CD4-positive, alpha-beta T cell treated with Interleukin-15 for 1 hour (primary cell): ENCODE data around the gene ALOX15B.
"Not testable (repeated sequence)": the region's sequence is repeated elsewhere in the genome, so short reads cannot be mapped to it uniquely, and the experiment has no call there.

ENCODE experiments used
- DNase-seq: peaks from one replicate; pipeline ENCODE4 v3.0.0-alpha.2; 2020

The ALOX15B gene

DNA sequence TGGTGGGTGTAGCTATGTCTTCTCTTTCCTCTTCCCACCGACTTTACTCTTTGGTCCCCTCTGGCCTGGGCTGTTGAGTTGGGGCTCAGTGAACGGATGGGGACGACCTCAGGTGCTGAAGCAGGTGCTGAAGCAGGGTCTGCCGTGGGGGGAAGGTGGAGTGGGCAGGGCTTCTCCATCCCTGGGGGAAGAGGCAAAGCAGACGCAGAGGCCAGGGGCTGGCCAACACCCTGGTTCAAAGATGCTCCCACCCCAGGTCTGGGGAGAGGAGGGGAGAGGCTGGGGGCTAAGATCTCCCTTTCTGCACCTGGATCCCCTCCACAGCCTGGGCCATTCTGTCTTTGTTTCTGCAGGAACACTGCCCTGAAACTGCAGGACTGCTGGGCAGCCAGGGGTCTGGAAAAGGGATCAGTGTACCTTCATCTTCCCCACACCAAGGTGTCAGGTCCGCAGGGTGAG, 25.7 kb downstream of the ALOX15B start:
- peak; percentile 15 for DNase-seq

DNA sequence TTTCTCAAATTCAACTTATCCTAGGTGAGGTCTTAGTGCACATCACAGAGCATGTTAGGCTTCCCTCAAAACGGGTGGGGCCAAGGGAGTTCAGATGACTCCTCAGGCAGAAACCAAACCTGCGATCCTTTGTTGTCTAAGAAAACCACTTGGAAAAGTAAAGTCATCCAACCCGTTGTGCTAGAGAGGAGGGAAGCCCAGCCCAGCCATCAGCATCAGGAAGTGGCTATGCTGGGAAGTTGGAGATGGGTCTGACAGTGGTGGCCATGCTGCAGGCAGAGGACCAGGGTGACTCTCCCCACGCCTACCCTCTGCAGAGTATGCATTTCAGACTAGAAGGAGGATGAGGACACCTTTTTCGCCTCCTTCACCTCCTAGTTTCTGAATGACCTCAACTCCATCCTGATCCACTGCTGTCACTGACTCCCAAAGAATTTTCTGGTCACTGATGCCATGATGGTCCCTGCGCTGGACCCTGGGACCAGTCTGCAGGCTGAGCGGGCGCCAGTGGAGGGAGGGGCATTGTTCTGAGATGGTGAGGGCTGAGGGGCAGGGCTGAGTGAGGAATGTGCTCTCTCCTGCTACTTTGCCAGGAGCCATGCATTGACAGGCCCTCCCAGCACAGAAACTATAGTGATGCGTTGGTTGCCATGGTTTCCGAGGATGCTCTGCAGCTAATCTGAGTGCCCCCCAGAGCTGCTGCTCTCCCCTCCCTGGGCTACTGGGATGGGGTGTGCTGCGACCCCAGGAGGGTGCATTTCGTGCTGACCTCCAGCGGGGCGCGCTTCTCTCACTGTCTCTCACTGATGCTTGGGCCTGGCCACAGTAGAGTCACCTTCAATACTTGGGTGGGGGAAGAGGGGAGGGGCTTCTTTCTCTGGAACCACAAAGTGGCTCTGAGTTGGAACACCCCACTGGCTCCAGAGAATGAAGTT, 28.2 kb downstream of the ALOX15B start:
- no peak for DNase-seq

DNA sequence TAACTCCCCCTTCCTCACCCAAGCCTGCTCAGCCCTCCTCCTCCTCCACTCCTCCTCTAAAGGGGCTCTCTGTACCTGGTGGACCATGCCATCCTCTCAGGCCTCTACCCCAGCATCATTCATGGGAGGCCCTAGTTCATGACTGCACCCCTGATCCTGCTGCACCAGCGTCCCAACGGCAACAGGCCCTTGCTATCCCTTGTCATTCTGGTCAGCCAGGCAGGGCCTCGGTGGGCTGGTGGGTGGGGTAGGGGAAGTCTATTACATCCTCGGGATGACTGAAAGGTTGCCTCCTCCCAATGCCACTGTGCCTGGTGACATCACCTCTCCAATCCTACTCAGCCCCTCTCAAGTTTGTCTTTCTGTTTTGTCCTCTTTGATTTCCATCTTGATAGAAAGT, 28.9 kb downstream of the ALOX15B start:
- no peak for DNase-seq

DNA sequence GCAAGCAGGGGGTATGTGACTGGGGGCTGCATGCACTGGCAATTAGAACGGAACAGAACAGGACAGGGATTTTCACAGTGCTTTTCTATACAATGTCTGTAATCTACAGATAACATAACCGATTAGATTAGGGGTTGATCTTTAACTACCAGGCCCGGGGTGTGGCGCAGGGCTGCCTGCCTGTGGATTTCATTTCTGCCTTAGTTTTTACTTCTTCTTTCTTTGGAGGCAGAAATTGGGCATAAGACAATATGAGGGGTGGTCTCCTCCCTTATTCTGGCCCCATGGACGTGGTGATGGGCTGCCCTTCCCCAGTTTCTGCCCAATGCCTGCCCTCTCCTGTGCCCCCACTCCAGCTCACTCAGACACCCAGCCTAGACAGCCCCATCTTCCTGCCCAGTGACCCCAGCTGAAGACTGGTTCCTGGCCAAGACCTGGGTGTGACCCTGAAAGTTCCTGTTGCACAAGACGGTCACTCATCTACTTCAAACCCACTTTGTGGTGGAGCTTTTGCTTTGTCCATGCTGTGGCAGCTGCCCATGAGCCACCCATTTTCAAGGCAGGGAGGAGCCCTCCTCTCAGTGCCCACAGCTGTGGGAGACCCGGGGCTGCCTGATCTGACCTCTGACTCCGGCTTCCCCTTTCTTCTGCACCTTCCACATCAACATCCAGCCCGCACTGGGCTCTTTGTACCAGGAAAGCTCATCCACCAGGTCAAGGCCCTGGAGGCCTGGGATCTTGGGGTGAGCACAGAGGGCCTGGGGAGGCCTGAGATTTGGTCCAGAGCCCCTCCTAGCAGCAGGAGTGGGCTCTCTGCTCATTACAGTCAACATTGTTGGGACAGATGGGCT, 30.1 kb downstream of the ALOX15B start:
- DNase-seq: peak; percentile 68

DNA sequence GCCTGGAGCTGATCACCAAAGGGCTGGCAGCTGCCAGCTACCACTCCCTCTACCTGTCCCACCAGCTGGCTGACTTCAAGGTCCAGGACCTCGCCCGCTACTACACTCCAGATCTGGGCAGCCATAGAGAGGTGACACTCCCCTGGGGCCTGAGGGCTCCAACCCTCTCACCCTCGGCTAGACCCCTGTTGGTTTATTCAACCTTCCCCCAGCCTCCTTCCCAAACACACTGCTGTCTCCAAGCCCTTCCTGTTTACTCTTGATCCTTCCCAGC, 30.7 kb downstream of the ALOX15B start:
- no peak for DNase-seq

DNA sequence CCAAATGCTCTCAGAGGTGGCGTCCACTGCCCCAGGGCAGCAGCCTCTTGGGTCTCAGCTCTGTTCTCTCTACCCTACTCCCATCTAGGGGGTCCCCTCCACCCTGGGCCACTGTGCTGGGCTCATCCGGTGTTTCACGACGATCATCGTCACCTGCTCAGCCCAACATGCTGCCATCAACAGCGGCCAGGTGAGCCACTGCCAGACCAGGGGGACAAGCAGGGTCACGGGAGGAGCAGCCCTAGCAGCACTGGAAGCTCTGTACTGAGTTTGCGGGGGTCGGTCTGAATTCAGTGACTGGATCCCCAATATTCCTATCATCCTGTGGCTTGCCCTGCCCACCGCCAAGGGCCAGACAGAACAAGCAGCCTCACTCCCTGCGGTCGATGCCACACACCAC, 32.6 kb downstream of the ALOX15B start:
- peak; percentile 5 for DNase-seq

DNA sequence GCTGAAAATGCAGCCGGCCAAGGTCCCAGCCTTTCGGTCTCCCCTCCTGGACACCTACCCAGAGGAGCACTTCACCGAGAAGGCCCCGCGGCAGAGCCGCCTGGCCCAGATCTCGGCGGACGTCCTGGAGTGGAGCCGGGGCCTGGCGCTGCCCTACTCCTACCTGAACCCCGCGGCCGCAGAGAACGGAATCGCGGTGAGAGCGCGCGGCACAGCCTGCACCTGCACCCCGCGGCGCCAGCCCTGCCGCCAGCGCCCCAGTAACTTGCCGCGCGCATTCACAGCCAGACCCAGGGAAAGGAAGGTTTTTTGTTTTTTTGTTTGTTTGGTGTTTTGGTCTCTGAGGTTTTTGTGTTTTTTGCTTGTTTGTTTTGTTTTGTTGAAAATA, 33.5 kb downstream of the ALOX15B start:
- peak; percentile 10 for DNase-seq

DNA sequence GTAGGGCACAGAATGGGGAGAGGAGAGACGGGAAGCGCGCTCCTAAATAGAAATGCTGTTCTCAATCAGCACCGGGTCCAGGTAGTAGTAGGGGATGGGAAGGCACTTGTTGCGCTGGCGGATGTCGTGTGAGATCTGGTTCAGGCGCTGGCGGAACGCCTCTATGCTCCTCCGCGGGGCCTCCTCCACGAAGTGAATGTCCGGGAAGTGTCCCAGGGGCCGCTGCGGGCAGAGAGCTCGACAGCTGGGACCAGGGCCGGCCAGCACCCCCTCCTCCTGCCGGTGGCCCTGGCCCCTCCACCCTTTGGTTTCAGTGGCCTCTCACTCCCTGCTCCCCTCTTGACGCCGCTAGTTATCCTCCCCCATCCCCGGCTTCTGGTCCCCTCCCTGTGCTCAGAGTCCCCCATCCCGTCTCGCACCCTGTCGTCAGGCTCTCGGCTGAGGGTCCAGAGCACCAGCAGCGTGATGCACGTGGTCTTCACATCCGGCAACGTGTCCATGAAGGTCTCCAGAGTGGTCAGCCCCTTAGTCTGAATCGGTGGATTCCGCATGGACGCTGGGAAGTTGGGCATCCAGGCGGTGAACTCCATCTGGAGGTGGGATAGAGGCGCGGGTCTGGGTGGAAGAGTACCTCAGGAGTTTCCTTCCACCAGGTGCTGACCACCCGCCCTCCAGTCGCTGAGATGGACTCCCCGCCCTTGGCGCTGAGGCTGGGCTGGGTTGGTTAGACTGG, 34.0 kb downstream of the ALOX15B start:
- peak; percentile 33 for DNase-seq

DNA sequence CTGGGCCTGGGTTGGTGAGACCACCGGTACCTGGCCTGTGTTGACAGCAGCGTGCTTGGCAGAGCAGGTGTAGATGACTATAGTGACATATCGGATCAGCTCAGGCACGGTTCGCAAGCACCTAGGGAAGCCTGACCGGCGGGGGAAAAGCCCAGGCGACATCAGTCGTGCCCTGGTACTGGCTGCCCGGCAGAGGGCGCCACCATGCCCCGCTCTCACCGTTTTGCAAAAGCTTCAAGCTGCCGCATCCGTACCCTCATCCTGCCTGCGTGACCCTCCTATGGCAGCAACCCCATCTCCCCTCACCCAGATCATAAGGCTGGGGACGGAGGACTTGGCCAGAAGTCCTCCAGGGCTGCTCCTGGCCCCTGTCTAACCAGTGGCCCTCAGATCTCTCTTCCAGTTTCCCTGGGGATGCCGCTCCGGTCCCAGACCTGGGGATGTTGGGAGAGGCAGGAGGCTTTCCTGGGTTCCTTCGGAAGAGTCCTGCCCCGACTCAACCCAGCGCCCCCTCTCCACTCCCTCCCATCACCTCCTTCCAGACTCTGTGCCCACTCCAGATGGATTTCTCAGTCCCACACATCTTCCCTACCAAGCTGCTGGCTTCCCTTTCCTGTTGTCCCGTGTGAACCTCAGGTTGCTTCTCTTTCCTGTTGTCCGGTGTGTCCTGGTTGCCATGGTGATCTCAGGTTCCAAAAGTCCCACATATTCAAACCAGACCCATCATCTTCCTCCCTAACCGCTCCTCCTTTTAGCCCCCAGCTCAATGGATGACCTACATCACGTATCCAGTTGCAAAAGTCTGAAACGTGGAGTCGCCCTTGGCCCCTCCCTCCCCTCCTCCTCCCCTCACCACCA, 35.0 kb downstream of the ALOX15B start:
- DNase-seq: peak; percentile 88

DNA sequence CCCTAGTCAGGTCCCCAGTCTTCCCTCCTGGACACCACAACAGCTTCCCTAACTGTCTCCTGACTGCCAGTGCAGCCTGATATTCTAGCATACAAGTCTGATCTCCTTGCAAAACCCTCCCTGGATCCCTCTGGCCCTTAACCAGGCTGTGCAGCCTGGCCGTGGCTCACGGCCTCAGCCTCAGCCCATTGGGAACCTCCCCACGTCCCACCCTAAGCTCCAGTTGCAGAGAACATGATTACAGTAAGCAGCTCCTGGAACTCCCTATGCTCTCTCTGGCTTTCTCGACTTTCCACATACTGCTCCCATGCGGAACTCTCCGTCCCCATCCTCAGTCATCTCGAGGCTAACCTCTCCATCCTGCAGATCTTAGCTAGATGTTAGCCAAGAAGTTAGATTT, 35.7 kb downstream of the ALOX15B start:
- DNase-seq: no peak

DNA sequence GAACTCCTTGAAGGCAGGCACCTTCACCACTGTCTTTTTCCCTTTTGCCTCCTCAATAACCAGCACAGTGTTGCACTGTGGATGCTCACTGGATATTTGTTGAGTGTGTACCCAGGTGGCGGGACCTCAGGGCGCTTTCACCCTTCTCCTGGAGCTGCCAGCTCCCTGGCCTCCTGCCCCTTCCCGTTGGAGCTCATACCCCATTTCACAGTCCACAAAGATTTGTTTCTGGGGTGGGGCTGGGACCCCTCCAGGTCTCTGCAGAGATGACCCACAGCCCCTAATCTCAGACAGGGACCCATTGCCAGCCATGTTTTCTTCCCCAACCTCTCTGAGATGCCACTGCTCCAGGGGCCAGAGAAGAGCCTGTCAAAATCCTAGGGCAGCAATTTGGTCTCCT, 36.2 kb downstream of the ALOX15B start:
- no peak for DNase-seq

DNA sequence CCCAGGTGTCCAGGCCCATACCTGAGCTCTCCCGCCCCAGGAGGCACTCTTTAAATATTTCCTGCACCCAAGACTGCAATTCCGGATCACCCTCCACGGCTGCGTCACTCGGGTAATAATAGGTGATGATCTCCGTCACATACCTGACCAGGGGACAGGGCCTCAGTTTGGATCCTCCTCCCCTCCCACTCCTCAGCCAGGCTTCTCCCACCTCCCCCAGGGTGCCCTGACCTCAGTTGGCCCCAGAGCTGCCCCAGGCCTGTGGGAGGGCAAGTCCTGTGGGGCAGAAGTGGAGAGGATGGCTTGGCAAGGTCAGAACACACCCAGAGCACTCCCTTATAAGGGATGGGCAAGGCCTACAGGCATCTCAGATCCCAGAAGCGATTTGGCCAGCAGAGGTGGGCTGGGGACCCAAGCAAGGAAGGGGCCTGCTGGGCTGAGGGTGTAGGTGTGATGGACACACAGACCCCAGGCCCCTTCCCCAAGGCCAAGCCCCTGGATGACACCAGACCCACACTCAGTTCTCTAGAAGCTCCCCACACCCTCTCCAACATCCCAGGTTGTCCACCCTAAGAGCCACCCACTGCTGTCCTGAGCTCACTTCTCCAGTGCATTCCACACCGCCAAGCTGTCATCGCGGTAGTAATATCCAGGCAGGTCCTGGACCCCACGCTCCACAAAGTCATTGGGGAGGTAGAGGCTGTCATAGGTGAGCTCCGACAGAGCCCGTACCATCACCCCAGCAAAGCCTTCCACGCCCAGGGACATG, 36.9 kb downstream of the ALOX15B start:
- DNase-seq: no peak

DNA sequence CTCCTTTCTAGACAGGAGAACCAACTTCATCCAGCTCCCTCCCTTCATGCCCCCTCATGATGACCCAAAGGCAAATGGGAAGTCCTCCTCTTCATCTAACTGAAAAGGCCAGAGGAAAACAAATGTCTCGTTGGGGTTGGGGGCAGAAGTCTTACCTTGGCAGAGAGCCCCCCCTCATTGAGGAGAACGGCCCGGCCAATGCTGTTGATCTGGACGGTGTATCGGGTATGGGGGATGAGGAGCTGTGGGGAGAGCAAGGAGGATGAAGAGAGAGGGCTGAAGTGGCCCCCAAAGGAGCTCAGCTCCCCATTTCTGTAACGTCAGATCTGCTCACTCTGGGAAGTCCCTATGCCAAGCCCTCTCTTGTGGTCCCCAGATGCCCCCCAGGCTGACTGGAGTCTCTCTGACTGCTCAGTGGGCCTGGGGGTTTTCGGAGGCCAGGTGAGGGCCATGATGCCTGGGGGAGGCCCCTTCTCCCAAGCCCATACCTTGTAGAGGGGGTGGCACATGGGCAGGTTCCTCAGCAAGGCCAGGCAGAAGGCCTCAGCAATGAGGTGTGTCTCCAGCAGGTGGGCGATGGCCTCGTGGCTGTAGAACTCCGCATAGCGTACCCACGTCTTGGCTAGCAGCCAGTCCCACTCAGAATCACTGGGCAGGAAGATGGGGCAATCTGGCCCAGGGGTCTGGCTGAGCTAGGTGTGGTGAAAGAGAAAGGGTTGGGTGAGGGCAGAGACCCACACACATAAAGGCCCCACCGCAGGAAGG, 37.8 kb downstream of the ALOX15B start:
- no peak for DNase-seq

DNA sequence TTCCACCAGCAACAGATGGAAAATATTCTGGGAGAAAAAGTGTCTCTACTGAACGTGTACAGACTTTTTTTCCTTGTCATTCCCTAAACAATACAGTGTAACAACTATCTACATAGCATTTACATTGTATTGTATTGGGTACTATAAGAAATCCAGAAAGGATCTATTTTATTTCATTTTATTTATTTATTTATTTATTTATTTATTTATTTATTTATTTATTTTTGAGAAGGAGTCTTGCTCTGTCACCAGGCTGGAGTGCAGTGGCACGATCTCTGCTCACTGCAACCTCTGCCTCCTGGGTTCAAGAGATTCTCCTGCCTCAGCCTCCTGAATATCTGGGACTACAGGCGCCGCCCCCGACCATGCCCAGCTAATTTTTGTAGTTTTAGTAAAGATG, 39.1 kb downstream of the ALOX15B start:
- DNase-seq: not testable (repeated sequence)

DNA sequence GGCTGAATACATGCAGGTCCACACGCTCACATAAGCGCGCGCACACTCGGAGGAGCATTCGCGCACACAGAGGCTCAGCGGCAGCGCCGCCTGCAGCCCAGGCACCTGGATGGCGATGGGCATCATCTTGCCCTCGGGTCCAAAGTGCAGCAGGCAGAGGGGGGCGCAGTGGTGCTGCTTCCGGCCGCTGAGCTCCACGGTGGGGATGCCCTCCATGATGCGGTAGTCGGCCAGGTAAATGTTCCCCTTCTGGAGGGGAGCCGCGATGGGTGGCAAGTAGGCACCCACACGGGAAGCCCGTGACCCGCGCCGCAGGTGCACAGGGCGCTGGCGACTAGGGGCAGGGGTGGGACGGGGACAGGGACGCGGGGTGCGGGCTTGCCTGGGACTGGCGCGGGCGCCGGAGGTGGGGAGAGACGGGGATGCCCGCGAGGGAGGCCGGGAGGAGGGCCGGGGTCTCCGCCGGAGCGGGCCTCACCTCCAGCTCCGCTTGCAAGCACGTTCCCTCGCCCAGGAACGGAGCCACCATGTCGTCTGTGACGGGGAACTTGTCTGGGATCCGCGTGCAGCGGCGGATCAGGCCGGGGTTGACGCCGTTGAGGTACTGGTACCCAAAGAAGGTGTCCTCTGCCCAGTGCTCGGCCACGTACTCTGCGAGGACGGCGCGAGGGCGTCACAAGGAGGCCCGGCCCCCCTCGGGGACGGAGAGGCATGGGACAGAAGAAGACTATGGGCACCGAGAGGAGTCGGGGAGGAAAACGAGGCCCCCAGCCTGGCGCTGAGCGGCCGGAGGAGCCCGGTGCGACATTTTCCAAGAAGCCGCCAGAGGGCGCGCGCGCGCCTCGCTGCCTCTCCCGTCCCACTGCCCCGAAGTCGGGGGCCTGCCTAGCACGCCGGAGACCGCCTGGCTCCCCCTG, 40.7 kb downstream of the ALOX15B start:
- peak; percentile 81 for DNase-seq

DNA sequence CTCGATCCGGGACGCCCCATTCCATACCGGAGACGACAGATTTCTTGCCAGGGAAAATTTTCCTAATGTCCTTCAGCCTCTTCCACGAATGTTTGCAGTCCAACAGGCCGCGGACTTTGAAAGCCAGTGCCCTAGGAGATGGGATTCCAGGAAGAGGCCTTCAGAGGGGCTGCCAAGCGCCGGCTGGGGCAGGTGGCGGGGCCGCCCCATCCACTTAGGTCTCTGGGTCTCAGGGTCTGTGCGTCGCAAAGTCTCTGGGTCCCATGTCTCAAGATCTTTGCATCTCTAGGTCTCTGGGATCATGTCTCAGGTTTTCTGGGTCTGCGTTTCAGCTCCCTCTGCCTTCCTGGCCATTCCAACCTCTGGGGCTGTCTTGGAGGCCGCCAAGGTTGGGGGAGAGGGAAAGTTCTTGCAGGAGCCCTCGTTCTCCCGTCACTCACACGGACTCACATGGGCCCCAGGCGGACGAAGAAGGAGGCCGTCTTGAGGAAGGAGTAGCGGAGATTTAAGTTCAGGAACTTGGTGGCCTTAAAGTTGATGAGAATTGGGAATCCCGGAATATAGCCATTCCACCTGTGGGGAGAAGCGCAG, 41.4 kb downstream of the ALOX15B start:
- DNase-seq: no peak

DNA sequence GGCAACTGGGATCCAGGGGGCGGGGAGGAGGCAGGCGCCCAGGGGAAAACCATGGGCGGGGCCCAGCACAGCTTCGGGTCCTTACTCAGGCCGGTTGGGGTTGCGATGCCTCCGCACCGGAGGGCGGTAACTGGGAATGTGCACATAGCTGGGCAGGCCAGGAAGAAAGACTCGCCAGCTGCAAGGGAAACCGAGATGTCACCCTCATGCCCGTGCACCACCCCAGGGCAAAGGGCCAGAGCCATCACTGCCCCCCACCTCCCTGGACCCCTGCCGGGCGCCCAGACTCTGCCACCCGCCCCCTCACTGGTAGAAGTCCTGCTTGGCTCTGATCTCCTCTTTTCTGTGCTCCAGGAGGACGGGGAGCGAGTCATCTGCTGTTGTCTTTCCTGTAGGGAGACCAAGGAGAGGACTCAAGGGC, 42.0 kb downstream of the ALOX15B start:
- no peak for DNase-seq

DNA sequence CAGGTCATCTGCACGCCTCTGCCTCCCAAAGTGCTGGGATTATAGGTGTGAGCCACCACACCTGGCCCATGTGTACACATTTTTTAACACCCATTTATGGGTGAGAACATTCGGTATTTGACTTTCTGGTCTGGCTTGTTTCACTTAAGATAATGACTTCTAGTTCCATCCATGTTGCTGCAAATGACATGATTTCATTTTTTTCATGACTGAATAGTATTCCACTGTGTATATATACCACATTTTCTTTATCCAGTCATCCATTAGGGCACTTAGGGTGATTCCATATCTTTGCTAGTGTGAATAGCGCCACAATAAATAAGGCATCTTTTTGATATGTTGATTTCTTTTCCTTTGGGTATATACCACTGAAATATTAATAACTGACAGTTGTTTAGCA, 43.0 kb downstream of the ALOX15B start:
- DNase-seq: no peak

DNA sequence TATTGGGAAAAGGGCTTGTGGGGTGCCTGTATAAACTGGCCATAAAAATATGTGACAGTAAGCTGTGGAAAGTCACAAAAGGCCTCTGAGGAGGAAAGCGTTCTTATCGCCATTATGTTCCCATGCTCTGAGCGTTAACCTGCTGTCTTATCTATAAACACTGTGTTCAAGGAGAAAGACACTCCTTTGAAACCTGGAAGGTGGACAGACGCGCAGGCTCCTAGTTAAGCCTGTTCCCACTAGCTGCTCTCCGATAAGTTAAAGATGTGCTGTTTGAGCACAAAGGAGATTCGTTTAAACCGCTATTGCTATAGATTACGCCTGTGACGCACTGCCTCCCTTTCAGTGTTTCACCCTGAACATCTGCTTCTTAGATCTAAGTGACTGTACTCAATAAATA, 43.4 kb downstream of the ALOX15B start:
- DNase-seq: no peak
